ENCODE results near the gene ADAM12. TPM values are rescaled to one million over a fixed set of nuclear protein-coding genes. Genes with fewer than 3 reads are reported as not detected.

ADAM12 gene
- total RNA-seq, 4 donors from 2014 or later, result 0.78 to 10.5 (median 1.2) TPM

DNA sequence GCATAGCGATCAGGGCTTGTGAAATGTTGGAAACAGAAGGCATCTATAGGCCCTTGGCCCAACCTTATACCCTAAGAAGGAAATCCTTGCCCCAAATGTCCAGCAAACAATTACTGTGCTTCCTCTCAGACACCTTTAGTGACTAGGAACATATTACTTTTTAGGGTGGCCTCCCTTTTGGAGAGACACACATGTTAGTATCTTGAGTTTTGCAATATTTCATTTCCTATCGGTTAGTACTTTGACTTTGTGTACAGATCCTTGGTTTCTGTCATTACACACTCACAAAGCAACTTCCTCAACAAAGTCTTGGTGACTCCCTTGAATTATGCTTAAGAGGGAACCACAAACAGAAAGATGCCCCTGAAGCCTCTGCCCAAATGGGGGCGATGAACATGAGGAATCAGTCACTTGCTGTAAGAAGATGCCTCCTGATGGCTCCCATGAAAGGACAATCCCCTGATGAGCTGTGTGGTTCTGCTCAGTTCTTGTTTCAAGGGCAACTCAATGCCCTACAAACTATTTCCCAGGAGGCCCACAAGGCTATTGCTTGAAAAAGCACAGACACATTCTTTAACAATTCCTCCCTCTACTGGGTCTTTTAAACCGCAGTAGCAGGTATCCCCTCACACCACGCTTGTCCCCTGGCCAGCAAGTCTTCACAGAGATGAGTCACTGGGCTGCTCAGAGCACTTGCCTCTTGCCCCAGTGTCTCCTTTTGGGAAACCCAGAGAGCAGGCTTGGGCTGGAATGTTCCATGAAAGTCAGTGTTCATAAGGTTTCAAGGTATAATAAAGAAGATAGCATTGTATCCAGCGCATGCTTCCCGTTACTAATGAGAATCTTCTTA is 295.7 kb downstream of the ADAM12 start:
- no peak for DNase-seq (ENCODE audit: low spot score in 2 of 2)
- Histone ChIP-seq H3K9me3 (no peaks in the 10 kb centered on the region), H3K36me3 (no peaks in the 10 kb centered on the region), H3K4me3 (no peak overlapping the region), H3K4me1 (no peaks in the 10 kb centered on the region), H3K27me3 (no peaks in the 10 kb centered on the region), H3K27ac (no peak overlapping the region)
- TF ChIP-seq, protein P1, sequence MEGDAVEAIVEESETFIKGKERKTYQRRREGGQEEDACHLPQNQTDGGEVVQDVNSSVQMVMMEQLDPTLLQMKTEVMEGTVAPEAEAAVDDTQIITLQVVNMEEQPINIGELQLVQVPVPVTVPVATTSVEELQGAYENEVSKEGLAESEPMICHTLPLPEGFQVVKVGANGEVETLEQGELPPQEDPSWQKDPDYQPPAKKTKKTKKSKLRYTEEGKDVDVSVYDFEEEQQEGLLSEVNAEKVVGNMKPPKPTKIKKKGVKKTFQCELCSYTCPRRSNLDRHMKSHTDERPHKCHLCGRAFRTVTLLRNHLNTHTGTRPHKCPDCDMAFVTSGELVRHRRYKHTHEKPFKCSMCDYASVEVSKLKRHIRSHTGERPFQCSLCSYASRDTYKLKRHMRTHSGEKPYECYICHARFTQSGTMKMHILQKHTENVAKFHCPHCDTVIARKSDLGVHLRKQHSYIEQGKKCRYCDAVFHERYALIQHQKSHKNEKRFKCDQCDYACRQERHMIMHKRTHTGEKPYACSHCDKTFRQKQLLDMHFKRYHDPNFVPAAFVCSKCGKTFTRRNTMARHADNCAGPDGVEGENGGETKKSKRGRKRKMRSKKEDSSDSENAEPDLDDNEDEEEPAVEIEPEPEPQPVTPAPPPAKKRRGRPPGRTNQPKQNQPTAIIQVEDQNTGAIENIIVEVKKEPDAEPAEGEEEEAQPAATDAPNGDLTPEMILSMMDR (IDR thresholded peaks at IDR 0.05), result no peak
- TF ChIP-seq POLR2A (IDR thresholded peaks at IDR 0.05) (no peak), EP300 (IDR thresholded peaks at IDR 0.05) (no peak)
- WGBS, 2 donors, result 86 to 91% methylated on average over 7 of the region's 7 CpGs

DNA sequence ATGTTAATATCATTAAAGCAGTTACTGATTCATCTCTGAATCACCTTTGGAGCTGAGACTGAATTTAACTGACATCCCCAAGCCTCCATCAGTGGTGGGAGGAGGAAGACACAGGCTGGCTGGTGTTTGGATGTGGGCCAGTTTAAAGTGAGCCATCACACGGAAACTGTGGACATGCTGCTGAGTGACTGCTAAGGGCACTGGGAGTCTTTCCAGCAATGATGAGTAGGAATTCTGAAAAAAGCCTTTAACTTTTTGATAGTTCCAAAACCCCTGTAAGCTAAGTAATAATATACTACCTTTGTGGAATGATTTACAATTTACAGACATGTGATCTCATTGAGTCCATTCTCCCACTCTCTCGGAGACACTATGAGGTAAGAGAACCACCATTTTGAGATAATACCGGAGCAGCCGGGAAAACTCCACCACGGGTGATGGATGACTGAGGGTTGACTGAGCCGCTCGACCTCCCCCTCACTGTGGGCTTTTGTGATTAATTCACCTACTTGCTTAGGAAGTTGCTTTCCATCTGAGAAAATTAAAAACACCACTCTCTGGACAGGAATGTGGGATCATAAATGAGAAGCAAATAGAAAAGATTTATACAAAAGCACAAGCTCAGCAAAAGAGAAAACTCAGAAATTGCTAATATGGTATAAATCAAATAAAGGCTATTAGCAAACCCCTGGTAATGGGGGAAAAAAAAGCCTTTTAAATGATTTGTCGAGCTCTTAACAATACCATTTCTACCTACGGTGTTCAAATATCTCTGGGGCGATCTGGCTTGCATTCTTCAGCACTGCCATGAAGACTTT is 297.2 kb downstream of the ADAM12 start:
- Histone ChIP-seq H3K4me3 (no peak overlapping the region), H3K9me3 (no peaks in the 10 kb centered on the region), H3K4me1 (no peaks in the 10 kb centered on the region), H3K27me3 (no peaks in the 10 kb centered on the region), H3K36me3 (no peaks in the 10 kb centered on the region), H3K27ac (no peak overlapping the region)
- DNase-seq (ENCODE audit: low spot score in 2 of 2), result no peak
- 77 to 87% methylated on average over 10 of the region's 10 CpGs for WGBS, 2 donors
- TF ChIP-seq POLR2A (IDR thresholded peaks at IDR 0.05), result no peak
- no peak for TF ChIP-seq EP300 (IDR thresholded peaks at IDR 0.05)
- TF ChIP-seq, protein P1 (IDR thresholded peaks at IDR 0.05), result no peak

DNA sequence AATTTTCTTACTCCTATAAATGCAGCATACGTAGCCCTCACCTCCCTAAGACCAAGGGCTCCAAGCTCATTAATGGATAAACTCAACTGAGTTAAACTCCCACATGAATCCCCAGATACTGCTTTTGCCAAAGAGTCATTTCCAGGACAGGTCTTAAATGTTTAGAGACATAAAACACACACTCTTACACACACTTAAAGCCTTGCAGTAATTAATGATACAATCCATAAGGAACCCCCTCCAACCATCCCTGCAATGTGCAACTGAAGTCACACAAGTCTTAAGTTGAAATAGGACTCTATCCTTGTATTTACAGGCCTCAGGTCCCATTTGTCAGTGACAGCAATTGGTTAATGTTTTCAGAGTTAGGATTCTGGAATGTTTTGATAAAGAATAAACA is 297.8 kb downstream of the ADAM12 start:
- H3K27me3 ChIP-seq, result no peaks in the 10 kb centered on the region
- no peak for TF ChIP-seq EP300 (IDR thresholded peaks at IDR 0.05)
- TF ChIP-seq, protein P1 (IDR thresholded peaks at IDR 0.05), result no peak
- TF ChIP-seq POLR2A (IDR thresholded peaks at IDR 0.05), result no peak
- no peaks in the 10 kb centered on the region for H3K4me1 ChIP-seq
- no peak overlapping the region for H3K27ac ChIP-seq
- WGBS, 2 donors, result 89 to 93% methylated on average over 1 of the region's 1 CpG
- H3K9me3 ChIP-seq, result no peaks in the 10 kb centered on the region
- DNase-seq (ENCODE audit: low spot score in 2 of 2), result no peak
- no peak overlapping the region for H3K4me3 ChIP-seq
- no peaks in the 10 kb centered on the region for H3K36me3 ChIP-seq

- WGBS, 2 donors, result 60 to 78% methylated on average over 11 of the region's 11 CpGs
- H3K27ac ChIP-seq, result no peak overlapping the region
Measured at GRCh38 chr10:126087796-126088505, 300.3 kb downstream of the ADAM12 start.

More at GRCh38 chr10:126087796-126088505, 300.3 kb downstream of the ADAM12 start:
- no peak for TF ChIP-seq POLR2A (IDR thresholded peaks at IDR 0.05)
- TF ChIP-seq EP300 (IDR thresholded peaks at IDR 0.05), result no peak
- TF ChIP-seq, protein P1 (IDR thresholded peaks at IDR 0.05), result no peak
- Histone ChIP-seq H3K36me3 (no peaks in the 10 kb centered on the region), H3K27me3 (no peaks in the 10 kb centered on the region), H3K4me3 (no peak overlapping the region), H3K9me3 (no peaks in the 10 kb centered on the region), H3K4me1 (no peaks in the 10 kb centered on the region)
- DNase-seq (ENCODE audit: low spot score in 2 of 2), result no peak
